HK-2 (cell line): Measurements from ENCODE around the gene COPS4.
"Not testable (repeated sequence)": the region's sequence is repeated elsewhere in the genome, so short reads cannot be mapped to it uniquely, and the experiment has no call there.

Source experiments
- DNase-seq: peaks from one replicate; pipeline ENCODE4 v3.0.0-alpha.2; 2018; ENCODE audit not compliant: unreplicated experiment

The COPS4 gene

DNA sequence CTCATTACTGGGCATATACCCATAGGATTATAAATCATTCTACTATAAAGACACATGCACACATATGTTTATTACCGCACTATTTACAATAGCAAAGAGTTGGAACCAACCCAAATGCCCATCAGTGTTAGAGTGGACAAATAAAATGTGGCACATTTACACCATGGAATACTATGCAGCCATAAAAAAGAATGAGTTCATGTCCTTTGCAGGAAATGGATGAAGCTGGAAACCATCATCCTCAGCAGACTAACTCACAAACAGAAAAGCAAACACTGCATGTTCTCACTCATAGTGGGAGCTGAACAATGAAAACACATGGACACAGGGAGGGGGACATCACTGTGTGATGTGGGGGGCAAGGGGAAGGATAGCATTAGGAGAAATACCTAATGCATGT lies 11.4 kb upstream of the COPS4 start:
- not testable (repeated sequence) for DNase-seq

DNA sequence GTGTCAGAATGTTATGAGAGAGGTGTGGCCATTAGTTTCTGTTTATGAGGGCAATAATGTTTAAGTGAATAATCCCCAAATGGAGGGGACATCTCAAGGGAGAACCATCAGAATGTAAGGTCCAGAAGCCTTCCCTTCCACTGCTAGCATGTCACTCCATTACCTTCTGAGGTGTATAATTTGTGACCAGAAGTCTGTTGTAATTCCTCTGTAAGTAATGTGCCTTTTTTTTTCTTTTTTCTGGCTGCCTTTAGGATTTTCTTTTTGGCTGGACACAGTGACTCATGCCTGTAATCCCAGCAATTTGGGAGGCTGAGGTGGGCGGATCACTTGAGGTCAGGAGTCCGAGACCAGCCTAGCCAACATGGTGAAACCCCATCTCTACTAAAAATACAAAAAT lies 10.8 kb upstream of the COPS4 start:
- DNase-seq: no peak

DNA sequence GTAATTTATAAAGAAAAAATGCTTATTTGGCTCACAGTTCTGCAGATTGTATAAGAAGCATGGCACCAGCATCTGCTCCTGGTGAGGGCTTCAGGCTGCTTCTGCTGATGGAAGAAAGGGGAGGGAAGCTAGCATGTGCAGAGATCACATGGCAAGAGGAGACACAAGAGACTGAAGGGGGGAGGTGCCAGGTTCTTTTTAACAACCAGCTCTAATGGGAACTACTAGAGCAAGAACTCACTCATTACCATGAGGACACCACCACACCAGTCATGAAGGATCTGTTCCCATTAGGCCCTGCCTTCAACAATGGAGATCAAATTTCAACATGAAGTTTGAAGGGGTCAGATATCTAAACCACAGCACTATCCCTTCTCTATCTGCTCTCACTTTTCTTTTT lies 9.4 kb upstream of the COPS4 start:
- DNase-seq: no peak

DNA sequence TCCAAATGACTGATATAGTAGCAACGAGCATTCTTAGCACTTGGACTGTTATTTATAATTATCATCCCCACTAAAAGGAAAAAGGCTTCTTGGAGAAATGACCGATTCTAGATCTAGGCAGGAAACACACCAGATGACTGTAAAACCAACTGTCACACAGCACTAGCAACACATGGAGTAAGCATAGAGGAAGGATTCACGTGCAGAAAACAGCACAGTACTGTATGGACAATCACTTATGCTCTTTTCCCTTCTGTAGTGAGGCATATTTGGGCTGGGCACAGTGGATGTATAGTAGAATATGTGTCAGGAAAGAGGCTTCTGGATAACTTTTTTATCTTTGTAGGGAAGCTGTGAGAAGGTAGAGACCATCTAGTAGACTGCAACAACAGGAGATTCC lies 6.0 kb upstream of the COPS4 start:
- DNase-seq: no peak

DNA sequence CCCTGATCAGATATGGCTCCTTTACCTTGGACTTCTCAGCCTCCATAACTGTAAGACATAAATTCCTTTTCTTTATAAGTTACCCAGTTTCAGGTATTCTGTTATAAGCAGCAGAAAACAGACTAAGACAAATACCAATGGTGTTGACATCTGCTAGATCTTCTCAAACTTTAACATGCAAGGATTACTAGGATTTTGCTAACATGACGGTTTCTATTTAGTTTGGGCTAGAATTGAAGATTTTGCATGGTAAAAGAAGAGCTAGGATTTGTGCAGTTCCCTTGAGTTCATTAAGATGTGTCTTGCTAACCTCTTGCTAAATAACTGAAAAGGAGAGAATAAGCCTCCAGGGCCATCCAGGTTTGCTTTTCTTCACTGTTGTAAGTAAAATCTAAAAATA lies 5.3 kb upstream of the COPS4 start:
- no peak for DNase-seq

DNA sequence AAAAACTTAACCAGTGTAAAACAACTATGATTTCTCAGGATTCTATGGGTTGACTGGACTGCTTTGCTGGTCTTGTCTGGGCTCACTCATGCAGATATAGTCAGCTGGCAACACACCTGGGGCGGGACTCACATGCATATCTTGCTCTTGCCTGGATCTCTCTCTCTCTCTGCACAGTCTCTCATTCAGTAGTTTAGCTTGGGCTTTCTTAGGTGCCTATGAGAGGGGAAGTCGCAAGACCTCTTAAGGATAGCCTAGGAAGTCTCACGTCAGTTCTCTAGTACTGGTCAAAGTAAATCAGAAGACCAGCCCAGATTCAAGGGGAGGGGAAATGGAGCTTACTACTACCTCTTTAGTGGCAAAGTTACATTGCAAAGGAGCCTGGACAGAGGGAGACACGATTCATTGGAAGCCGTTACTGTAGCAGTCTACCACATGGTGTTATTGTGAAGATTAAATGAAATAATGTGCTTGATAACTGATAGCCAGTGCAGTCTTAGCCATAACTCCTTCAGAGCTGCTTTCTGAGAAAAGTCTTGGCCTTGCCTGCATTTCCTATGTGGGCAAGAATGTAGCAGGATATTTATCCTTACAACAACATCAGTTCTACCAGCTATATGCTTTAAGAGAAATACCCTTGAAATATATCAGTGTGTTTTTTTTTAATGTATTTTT lies 2.1 kb downstream of the COPS4 start:
- no peak for DNase-seq

DNA sequence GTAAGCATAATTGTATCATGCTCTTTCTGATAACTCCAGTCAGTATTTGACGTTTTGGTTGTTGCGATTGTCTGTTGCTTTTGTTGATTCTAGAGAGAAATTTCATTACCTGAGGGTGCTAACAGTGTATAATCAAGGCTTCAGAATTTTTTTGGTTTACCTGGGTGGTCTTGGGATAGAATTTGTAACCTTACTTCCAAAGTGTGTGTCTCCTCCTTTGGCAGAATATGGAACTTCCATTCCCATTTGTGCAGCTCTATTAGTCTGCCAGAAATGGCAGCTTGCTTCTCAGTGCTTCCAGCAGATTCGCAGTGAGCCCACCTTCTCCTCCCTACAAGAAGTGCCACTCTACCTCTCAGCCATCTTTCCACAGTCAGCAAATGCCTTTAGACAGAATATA lies 5.3 kb downstream of the COPS4 start:
- DNase-seq: no peak

DNA sequence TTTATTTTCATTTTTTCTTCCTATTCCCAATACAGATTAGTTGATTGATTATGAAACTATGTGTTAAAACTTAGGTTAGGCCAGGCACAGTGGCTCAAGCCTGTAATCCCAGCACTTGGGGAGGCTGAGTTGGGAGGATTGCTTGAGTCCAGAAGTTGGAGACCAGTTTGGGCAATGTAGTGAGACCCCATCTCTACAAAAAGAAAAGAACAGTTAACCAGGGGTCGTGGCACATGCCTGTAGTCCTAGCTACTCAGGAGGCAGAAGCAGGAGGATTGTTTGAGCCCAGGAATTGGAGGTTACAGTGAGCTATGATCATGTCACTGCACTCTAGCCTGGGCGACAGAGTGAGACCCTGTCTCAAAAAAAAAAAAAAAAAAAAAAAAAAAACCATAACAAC lies 8.2 kb downstream of the COPS4 start:
- not testable (repeated sequence) for DNase-seq

DNA sequence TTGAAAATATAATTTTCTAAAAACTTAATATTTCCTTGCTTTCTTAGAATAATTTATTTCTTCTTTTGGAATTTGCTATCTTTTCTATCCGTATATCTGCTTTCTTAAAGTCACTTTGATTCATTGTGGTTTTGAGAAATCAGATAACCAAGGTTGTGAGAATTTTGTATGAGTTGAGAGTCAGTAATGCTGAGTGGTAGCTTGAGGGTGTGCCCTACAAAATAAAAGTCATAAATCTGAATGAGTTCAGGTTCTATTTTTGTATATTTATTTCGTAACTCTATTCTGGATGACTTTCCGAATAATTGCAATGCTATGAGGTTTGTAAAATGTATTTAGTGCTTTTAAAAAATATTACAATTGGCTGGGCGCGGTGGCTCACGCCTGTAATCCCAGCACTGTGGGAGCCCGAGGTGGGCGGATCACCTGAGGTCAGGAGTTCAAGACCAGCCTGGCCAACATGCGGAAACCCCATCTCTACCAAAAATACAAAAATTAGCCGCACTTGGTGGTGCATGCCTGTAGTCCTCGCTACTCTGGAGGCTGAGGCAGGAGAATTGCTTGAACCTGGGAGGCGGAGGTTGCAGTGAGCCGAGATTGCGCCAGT lies 8.9 kb downstream of the COPS4 start:
- DNase-seq: no peak

DNA sequence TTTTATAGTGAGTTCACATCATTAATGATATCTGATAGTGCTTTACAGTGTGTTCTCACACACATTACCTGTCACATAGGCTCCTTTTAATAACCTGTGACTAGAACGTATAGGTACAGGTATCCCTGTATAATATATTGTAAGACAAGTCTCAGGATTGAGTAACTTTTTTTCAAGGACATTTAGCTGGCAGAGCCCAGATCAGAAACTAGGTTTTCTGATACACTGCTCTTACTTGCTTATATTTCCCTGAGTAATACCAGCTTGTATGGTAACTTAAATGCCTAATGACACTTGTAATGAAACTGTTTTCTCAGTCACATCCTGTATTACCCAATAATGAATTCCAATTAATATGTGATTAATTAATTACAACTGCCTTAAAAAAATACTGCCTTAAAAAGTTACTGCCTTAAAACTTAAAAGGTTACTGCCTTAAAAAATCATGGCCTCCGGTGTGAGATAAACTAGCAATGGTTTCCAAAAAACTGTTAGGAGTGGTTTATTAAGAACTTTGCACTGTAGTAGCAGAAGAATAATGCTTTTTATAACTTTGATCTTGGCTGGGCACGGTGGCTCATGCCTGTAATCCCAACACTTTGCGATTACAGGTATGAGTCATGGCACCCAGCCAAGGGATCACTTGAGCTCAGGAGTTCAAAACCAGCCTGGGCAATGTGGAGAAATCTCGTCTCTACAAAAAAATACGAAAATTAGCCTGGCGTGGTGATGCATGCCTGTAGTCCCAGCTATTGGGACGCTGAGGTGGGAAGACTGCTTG lies 11.9 kb downstream of the COPS4 start:
- DNase-seq: no peak

DNA sequence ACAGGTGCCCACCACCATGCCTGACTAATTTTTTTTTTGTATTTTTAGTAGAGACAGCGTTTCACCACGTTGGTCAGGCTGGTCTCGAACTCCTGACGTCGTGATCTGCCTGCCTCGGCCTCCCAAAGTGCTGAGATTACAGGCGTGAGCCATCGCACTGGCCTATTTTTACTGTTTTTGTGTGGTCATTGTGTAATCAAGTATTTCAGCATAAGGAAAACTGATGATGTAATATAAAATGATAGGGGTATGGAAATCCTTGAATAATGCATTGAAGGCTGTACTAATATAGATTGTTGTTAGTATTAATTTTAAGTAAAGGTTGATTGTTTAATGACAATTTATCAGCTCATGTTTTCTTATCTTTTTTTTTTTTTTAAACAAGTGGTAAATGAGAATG lies 13.8 kb downstream of the COPS4 start:
- not testable (repeated sequence) for DNase-seq

DNA sequence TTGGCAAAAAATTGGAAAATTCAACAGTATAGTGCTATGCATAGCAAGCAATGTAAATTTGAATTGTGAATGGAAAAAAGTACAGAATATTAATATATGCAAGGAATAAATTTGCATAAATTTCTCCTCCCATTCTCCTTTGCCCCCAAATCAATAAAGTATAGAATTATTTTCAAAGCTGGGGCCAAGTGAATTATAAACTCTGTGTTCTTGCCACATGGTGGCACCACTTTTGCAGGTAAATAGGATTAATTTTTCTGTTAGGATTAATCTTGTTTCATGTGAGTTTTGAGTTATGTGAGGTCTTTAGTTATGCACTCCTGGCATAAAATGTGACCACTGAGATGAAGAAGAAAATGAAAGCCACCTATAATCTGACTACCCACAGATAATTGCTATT lies 19.9 kb downstream of the COPS4 start:
- DNase-seq: no peak

DNA sequence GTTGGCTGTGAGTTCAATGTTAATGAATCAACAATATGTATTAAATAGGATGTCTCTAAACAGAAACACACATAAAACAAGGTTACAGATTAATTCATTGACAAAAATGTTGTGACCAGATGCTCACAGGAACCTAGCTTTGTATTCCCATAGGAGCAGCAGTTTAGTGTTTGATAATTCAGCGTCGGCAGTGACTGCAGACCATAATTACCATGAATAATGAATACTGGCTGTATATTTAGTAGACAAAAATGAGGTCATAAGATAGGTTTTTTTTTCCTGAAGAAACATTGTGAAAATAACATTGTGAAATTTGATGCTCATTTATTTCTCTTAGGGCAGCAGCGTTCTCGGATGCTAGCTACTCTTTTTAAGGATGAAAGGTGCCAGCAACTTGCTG lies 27.8 kb downstream of the COPS4 start:
- DNase-seq: no peak

DNA sequence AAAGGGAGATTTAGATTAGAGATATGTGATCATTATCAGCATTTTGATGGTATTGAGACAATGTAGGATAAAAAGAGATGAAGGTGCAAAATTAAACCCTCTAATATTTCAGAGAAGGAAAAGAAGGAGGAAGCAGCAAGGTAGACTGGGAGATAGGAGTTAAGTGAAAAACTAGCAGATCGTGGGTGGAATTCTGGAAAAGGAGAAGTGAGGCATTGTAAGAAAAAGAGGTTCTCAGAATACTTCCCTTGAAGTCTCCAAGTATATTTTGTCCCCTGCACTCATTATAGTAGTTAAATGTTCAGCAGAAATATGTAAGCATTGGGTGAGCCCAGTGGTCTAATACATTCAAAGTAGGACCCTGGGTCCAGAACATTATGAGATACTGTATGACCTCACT lies 30.3 kb downstream of the COPS4 start:
- no peak for DNase-seq

DNA sequence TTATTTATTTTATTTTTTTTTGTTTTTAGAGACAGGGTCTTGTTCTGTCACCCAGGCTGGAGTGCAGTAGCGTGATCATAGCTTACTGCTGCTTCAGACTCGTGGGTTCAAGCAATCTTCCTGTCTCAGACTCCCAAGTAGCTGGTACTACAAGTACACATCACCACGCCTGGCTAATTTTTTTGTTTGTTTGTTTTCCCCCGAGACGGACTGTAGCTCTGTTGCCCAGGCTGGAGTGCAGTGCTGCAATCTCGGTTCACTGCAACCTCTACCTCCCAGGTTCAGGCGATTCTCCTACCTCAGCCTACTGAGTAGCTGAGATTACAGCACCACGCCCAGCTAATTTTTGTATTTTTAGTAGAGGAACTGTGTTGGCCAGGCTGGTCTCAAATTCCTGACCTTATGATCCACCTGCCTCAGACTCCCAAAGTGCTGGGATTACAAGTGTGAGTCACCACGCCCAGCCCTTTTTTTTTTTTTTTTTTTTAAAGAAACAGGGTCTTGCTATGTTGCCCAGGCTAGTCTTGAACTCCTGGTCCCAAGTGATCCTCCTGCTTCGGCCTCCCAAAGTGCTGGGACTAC lies 32.2 kb downstream of the COPS4 start:
- no peak for DNase-seq

DNA sequence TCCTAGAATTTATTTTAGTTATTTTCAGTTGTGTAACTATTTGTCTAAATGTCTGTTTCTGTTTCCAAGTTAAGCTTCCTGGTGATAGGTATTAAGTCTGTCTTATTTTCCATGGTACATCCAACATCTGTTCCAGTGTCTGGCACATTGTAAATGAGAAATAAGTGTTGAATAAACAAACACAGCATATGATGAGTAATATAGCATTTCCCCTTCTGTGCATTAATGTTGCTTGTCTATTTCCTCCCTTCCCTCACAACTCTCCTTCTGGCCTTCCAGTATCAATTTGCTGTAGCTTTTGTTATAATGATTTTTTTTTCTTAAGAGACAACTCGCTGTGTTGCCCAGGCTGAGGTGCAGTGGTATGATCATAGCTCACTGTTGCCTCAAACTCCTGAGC lies 36.1 kb downstream of the COPS4 start:
- no peak for DNase-seq

DNA sequence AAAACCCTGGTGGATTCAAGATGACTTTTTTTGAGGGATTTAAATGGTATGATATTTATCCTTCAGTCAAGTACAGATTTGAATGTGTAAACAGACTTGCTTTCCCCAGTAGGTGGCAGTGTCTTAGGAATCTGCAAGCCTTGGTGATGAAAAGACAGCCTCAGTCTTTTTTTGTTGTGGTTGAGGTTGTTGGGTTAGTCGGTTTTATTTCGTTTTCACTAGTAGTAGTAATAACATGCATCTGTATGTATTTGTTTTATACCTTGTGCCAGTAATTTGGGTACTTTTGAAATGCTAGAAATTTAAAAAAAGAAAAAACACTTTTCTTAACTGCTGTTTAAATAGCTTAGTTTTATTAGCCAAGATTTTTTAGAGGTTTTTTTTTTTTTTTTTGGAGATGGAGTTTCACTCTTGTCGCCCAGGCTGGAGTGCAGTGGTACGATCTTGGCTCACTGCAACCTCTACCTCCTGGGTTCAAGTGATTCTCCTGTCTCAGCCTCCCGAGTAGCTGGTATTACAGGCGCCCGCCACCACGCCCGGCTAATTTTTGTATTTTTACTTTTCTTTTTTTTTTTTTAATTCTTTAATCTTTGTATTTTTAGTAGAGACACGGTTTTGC lies 39.2 kb downstream of the COPS4 start:
- DNase-seq: no peak

DNA sequence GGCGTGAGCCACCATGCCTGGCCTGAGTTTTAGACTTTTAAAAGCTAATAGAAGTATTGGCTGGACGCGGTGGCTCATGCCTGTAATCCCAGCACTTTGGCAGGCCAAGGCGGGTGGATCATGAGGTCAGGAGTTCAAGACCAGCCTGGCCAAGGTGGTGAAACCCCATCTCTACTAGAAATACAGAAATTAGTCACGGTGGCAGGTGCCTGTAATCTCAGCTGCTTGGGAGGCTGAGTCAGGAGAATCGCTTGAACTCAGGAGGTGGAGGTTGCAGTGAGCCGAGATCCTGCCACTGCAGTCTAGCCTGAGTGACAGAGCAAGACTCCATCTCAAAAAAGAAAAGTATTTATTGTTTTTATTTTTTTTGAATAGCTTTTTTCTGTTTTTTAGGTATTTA lies 39.8 kb downstream of the COPS4 start:
- DNase-seq: not testable (repeated sequence)

DNA sequence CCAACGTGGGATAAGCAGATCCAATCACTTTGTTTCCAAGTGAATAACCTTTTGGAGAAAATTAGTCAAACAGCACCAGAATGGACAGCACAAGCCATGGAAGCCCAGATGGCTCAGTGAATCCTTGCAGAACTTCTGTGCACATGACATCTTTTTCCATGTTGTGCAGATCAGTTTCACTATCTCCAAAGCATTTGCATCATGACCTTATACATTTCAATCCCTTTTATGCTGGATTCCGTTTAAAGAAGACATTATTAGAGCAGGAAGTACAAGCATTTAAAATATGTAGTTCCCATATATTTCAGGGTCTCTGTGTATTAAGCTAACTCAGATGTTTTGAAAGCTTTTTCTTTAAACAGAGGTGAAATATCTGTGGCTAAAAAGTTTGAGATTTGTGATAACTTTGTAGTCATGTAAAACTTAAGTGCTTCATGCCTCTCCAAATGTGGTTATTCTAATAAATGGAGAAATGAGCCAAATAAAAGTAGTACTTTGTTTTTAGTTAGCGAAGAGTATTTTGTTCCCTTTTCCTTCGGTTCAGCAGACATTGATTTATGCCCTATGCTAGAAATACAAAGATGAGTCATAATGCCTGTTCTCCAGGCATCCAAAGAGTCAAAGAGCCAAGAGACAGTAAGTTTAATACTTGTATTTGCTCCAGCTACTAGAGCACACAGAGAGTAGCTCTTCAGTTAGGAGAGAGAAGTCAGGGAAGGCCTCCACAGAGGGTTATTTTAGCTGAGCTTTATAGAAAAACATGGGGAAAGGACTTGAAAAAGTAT lies 40.5 kb downstream of the COPS4 start:
- no peak for DNase-seq

DNA sequence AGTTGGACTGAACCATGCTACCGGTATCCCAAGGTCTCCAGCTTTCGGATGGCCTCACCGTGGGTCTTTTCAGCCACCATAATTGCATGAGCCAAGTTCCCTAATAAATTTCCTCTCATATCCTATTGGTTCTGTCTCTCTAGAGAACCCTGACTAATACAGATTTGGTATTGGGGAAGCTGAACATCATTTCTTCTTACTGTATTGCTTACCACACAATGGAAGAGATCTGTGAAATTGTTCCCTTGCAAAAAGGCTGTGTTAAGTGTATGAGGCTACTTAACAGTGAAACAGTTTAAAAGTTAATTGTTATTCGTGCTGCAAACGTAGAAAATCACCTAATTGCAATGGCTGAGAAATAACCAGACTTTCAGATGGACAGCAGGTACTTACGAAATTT lies 45.6 kb downstream of the COPS4 start:
- DNase-seq: no peak

DNA sequence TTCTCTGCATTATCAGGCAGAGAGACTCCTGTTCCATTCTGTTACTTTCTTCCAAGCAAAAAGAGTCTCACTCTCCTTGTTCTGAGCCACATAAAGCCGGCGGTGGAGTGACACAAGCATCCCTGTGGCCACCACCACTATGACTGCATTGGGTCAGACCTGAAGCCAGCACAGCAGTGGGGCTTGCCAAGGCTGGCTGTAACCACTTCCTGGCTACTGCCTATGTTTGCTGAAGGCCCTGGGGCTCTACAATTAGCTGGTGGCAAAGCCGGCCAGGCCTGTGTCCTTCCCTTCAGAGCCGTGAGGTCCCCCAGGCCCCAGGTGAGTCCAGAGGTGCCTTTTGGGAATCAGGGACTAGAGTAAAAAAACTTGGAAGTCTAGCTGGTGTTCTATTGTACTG lies 47.8 kb downstream of the COPS4 start:
- DNase-seq: no peak
